GM21423 (cell line): ENCODE measurements around the gene FAM241B.

ENCODE experiments used
- ATAC-seq: cut with Tn5 transposase; IDR thresholded peaks from one replicate; pipeline ENCODE4 v1.9.1; 2021; ENCODE audit warnings: mild to moderate bottlenecking, moderate library complexity; ENCODE audit not compliant: unreplicated experiment

Gene FAM241B

GRCh38 chr10:69663369-69663947, 33.4 kb downstream of the FAM241B start:
- ATAC-seq: no peak

GRCh38 chr10:69665474-69666320, 35.6 kb downstream of the FAM241B start:
- no peak for ATAC-seq

GRCh38 chr10:69666756-69667155, 36.7 kb downstream of the FAM241B start:
- no peak for ATAC-seq

GRCh38 chr10:69668721-69669120, 38.7 kb downstream of the FAM241B start:
- no peak for ATAC-seq

- no peak for ATAC-seq
These were observed 39.4 kb downstream of the FAM241B start for GRCh38 chr10:69669409-69669808.

- ATAC-seq: no peak
These were observed 43.5 kb downstream of the FAM241B start for GRCh38 chr10:69673521-69673920.

GRCh38 chr10:69674786-69675185, 44.7 kb downstream of the FAM241B start:
- ATAC-seq: no peak

- no peak for ATAC-seq
These were observed 46.3 kb downstream of the FAM241B start for GRCh38 chr10:69676301-69676700.

- ATAC-seq: no peak
These were observed 48.1 kb downstream of the FAM241B start for GRCh38 chr10:69677985-69678654.

GRCh38 chr10:69679736-69680135, 49.7 kb downstream of the FAM241B start:
- no peak for ATAC-seq

- ATAC-seq: no peak
These were observed 50.6 kb downstream of the FAM241B start for GRCh38 chr10:69680610-69681009.

GRCh38 chr10:69681436-69681835, 51.4 kb downstream of the FAM241B start:
- no peak for ATAC-seq

GRCh38 chr10:69682955-69683474, 53.0 kb downstream of the FAM241B start:
- no peak for ATAC-seq
